ENCODE data around the gene FCAMR. TPM values are rescaled to one million over a fixed set of nuclear protein-coding genes. Genes with fewer than 3 reads are reported as not detected.

Gene FCAMR
- total and polyA plus RNA-seq, 11 donors = not detected

GRCh38 chr1:206961668-206962067 lies 8.6 kb downstream of the FCAMR start:
- Histone ChIP-seq H3K4me1 (peaks cover 0 to 21% (median 0%) of the 10 kb centered on the region in 12 donors), H3K9me3 (no peaks in the 10 kb centered on the region), H3K4me3 (no peak overlapping the region), H3K27me3 (peaks cover 0 to 9% (median 0%) of the 10 kb centered on the region in 9 donors), H3K27ac (no peak overlapping the region), H3K36me3 (no peaks in the 10 kb centered on the region)
- intact Hi-C loops (cut with DNase I) = no loop called here
- TF ChIP-seq CTCF (IDR thresholded peaks at IDR 0.05) (no peak), POLR2A (IDR thresholded peaks at IDR 0.05) (no peak)
- DNase-seq (no peak), ATAC-seq (no peak)
- 79 to 91% (median 86%) methylated on average over 3 of the region's 3 CpGs for WGBS, 4 donors

GRCh38 chr1:206960676-206961386 lies 9.4 kb downstream of the FCAMR start:
- no peak for TF ChIP-seq CTCF (IDR thresholded peaks at IDR 0.05)
- no peak for TF ChIP-seq POLR2A (IDR thresholded peaks at IDR 0.05)
- Histone ChIP-seq H3K36me3 (no peaks in the 10 kb centered on the region), H3K27me3 (peaks cover 0 to 9% (median 0%) of the 10 kb centered on the region in 9 donors), H3K4me3 (no peak overlapping the region), H3K9me3 (no peaks in the 10 kb centered on the region), H3K4me1 (peaks cover 0 to 19% (median 0%) of the 10 kb centered on the region in 12 donors), H3K27ac (no peak overlapping the region)
- intact Hi-C loops (cut with DNase I) = no loop called here
- DNase-seq (no peak), ATAC-seq (no peak)
- WGBS, 4 donors = 78 to 94% (median 85%) methylated on average over 5 to 6 of the region's 6 CpGs

- Histone ChIP-seq H3K36me3 (no peaks in the 10 kb centered on the region), H3K9me3 (no peaks in the 10 kb centered on the region), H3K4me3 (no peak overlapping the region), H3K27ac (no peak overlapping the region), H3K27me3 (peaks cover 0 to 6% (median 0%) of the 10 kb centered on the region in 9 donors), H3K4me1 (peaks cover 0 to 18% (median 0%) of the 10 kb centered on the region in 12 donors)
- no peak for DNase-seq
- intact Hi-C loops (cut with DNase I) = no loop called here
- ATAC-seq = no peak
- TF ChIP-seq POLR2A (IDR thresholded peaks at IDR 0.05) (no peak), CTCF (IDR thresholded peaks at IDR 0.05) (no peak)
- WGBS, 4 donors = 75 to 88% (median 82%) methylated on average over 2 of the region's 2 CpGs
These were observed 12.1 kb downstream of the FCAMR start for GRCh38 chr1:206958144-206958543.

- Histone ChIP-seq H3K27ac (no peak overlapping the region), H3K4me3 (no peak overlapping the region), H3K27me3 (peaks cover 0 to 6% (median 0%) of the 10 kb centered on the region in 9 donors), H3K36me3 (no peaks in the 10 kb centered on the region), H3K9me3 (no peaks in the 10 kb centered on the region), H3K4me1 (peaks cover 0 to 13% (median 0%) of the 10 kb centered on the region in 12 donors)
- intact Hi-C loops (cut with DNase I) = no loop called here
- ATAC-seq (no peak), DNase-seq (no peak)
- WGBS, 4 donors = 88 to 95% (median 89%) methylated on average over 5 of the region's 5 CpGs
- TF ChIP-seq CTCF (IDR thresholded peaks at IDR 0.05) (no peak), POLR2A (IDR thresholded peaks at IDR 0.05) (no peak)
These were observed 12.6 kb downstream of the FCAMR start for GRCh38 chr1:206957639-206958038.
